ENCODE results near the gene SLC4A4.

Gene SLC4A4

GRCh38 chr4:71461422-71461821, 122.6 kb downstream of the SLC4A4 start:
- no peak for TF ChIP-seq CTCF (IDR thresholded peaks at IDR 0.05; ENCODE audit: borderline replicate concordance, insufficient read depth, low read depth, low read length)
- H3K4me3 ChIP-seq (ENCODE audit: low read depth, low read length) = no peak overlapping the region

- H3K4me3 ChIP-seq (ENCODE audit: low read depth, low read length) = no peak overlapping the region
Observed at GRCh38 chr4:71466775-71467174, 128.0 kb downstream of the SLC4A4 start.

DNA sequence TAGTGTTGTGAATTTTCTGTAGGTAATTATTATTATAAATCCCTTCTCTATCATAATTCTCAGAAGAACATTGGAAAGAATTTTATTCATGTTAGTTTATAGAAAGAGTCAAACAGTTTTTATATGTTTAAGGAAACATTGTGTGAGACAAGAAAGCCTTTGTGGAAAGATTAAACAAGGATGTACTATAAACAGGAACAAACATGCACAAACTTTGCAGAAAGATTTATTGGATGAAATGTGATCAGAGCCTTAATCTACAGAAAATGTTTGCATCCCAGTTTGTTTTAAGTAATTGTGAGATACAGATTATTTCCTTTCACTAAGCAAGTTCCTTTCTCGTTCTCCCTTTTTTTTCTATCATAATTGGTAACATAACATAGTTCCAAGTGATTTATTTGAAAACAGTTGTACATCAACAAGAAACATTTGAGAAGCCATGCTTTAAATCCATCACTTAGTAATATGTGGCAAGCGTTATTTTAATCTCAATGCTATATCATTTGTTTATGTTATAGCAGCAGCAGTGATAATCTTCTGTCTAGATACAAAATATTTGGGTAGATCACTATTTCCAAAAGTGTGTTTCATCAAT, 129.4 kb downstream of the SLC4A4 start:
- no peak for TF ChIP-seq CTCF (IDR thresholded peaks at IDR 0.05; ENCODE audit: borderline replicate concordance, insufficient read depth, low read depth, low read length)
- H3K4me3 ChIP-seq (ENCODE audit: low read depth, low read length) = no peak overlapping the region

More at GRCh38 chr4:71466775-71467174, 128.0 kb downstream of the SLC4A4 start:
- no peak for TF ChIP-seq CTCF (IDR thresholded peaks at IDR 0.05; ENCODE audit: borderline replicate concordance, insufficient read depth, low read depth, low read length)

DNA sequence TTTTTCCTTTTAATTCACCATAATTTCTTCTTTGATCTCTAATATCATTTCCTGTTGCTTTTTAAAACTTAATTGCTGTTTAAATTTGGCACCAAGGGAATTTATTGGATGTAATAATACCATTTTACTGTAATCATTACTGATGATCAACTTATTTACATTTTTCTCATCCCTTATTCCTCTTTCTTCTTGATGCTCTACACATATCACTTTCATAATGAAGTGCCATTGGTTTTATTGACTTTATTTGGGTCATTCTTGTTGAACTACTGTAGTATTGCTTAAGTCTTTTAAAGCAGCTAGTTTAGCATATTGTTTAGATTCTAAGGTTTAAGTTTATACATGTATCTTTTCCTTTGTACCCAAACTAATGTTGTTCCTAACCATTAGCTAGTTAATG, 130.7 kb downstream of the SLC4A4 start:
- no peak for TF ChIP-seq CTCF (IDR thresholded peaks at IDR 0.05; ENCODE audit: borderline replicate concordance, insufficient read depth, low read depth, low read length)
- no peak overlapping the region for H3K4me3 ChIP-seq (ENCODE audit: low read depth, low read length)

- H3K4me3 ChIP-seq (ENCODE audit: low read depth, low read length) = no peak overlapping the region
- no peak for TF ChIP-seq CTCF (IDR thresholded peaks at IDR 0.05; ENCODE audit: borderline replicate concordance, insufficient read depth, low read depth, low read length)
Observed at GRCh38 chr4:71470524-71470923, 131.7 kb downstream of the SLC4A4 start.

DNA sequence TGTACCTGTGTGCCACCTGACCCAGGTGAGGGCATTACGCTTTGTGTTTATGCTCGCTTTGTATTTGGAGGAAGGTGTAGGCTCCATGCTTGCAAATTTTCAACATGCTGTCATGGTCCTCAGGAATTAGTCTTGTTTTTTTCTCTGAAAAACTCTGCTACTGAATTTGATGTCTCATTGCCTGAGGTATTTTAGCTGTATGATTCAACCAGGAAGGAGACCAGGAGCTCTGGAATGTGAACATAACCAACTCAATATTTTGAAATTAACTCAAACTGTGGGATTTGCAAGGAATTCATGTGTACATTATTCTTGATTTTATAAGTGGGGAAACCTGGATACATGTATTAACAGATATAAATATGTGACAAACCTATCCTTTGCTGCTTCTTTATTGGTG, 134.1 kb downstream of the SLC4A4 start:
- TF ChIP-seq CTCF (IDR thresholded peaks at IDR 0.05; ENCODE audit: borderline replicate concordance, insufficient read depth, low read depth, low read length) = no peak
- H3K4me3 ChIP-seq (ENCODE audit: low read depth, low read length) = no peak overlapping the region

DNA sequence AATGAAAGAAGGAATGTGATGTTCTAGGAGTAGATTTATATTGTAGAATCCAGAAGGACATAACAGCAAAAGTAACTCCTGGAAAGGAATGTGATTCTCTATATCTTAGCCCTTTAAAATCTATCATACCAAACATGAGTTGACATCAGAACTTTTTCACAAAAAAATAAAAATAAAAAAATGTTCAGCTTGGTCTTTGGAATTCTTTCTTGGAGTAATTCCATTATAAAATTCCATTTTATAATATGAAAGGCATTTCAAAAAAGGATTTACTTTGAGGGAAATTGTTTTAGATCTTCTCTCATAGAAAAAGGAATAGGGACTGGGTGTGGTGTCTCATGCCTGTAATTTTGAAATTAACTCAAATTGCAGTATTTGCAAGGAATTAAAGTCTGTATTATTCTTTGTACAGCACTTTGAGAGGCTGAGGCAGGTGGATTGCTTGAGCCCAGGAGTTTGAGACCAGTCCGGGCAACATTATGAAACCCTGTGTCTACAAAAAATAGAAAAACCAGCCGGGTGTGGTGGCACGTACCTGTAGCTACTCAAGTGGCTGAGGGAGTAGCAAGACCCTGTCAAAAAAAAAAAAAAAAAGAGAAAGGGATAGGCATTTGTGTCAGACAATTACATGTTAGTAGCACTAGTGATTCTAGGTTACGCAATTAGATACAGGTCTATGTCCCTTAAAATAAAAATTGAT, 134.9 kb downstream of the SLC4A4 start:
- no peak overlapping the region for H3K4me3 ChIP-seq (ENCODE audit: low read depth, low read length)
- TF ChIP-seq CTCF (IDR thresholded peaks at IDR 0.05; ENCODE audit: borderline replicate concordance, insufficient read depth, low read depth, low read length) = no peak
